Spleen (tissue), 7 donors: Measurements from ENCODE around the gene ZNF148.

ENCODE experiments used
- CTCF ChIP-seq, 11 experiments: fragments of 200-600 bp in 7 of 11; fragments of 450-650 bp in 4 of 11; sonication (generic) in 4 of 11; IDR thresholded peaks in 8 of 11; conservative IDR thresholded peaks in 3 of 11; 1 replicate in 7 of 11; 2 replicates in 4 of 11; pipeline versions ENCODE4 v1.4.0 to v1.8.0; 2016 to 2021; ENCODE audit warnings: antibody characterized with exemption in 11 of 11, inconsistent platforms in 4 of 11, mild to moderate bottlenecking in 1 of 11
- POLR2A ChIP-seq, 3 donors: fragments of 450-650 bp; IDR thresholded peaks; one replicate each; pipeline ENCODE4 v1.5.1; 2017; ENCODE audit warnings: antibody characterized with exemption in 3 of 3, mild to moderate bottlenecking in 1 of 3
- POLR2AphosphoS5 ChIP-seq, 3 donors: sonication (generic); formaldehyde crosslinking; IDR thresholded peaks; one replicate each; pipeline ENCODE4 v1.5.1; 2017; ENCODE audit warnings: antibody characterized with exemption in 3 of 3
- donor health status: DM: no; HTN: no; CAD: no; lungs with moderate emphysema.
- donor health status: DM: no; HTN: no; CAD: no.
- donor health status: DM: no; HTN: no; CAD: no.

GRCh38 chr3:125316949-125317348, 58.2 kb downstream of the ZNF148 start:
- TF ChIP-seq CTCF (IDR thresholded peaks at IDR 0.05 in 8 of 11, conservative IDR thresholded peaks at IDR 0.05 in 3 of 11) = no peak
- TF ChIP-seq POLR2A (IDR thresholded peaks at IDR 0.05) = no peak
- TF ChIP-seq POLR2AphosphoS5 (IDR thresholded peaks at IDR 0.05) = no peak
